C4-2B (cell line): ENCODE measurements around the gene RNPEP.

Source experiments
- ZFX ChIP-seq: fragments of 450-650 bp; IDR thresholded peaks from 2 replicates; pipeline ENCODE4 v1.6.1; 2017
- TF ChIP-seq, protein P1 (sequence below): fragments of 450-650 bp; conservative IDR thresholded peaks from 2 replicates; pipeline ENCODE4 v1.5.1; 2017; ENCODE audit warnings: mild to moderate bottlenecking

- TF ChIP-seq, protein P1, sequence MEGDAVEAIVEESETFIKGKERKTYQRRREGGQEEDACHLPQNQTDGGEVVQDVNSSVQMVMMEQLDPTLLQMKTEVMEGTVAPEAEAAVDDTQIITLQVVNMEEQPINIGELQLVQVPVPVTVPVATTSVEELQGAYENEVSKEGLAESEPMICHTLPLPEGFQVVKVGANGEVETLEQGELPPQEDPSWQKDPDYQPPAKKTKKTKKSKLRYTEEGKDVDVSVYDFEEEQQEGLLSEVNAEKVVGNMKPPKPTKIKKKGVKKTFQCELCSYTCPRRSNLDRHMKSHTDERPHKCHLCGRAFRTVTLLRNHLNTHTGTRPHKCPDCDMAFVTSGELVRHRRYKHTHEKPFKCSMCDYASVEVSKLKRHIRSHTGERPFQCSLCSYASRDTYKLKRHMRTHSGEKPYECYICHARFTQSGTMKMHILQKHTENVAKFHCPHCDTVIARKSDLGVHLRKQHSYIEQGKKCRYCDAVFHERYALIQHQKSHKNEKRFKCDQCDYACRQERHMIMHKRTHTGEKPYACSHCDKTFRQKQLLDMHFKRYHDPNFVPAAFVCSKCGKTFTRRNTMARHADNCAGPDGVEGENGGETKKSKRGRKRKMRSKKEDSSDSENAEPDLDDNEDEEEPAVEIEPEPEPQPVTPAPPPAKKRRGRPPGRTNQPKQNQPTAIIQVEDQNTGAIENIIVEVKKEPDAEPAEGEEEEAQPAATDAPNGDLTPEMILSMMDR, result no peak
- TF ChIP-seq ZFX, result no peak
Observed at GRCh38 chr1:202034149-202034682, 51.8 kb downstream of the RNPEP start.
